Panc1 (cell line): ENCODE measurements around the gene WFIKKN2. TPM values are rescaled to one million over a fixed set of nuclear protein-coding genes. Genes with fewer than 3 reads are reported as not detected.

Experiments
- ATAC-seq: fragments of 200-7000 bp; cut with Tn5 transposase; 2 replicates; pipeline ENCODE4 v1.9.1; 2020; ENCODE audit warnings: mild to moderate bottlenecking, moderate library complexity
- BruUV-seq: library from RNA; stranded (reverse); fragments of 400-500 nt; replicated peaks from 2 replicates; lab custom pipeline; 2021; lab: Mats Ljungman, UMichigan
- CTCF ChIA-PET: fragments of 300-600 bp; sonication (Branson Sonifier 250); formaldehyde crosslinking; loops from one replicate; lab custom pipeline; 2022; ENCODE audit warnings: antibody characterized with exemption; lab: Charles Lee
- POLR2A ChIA-PET: fragments of 300-600 bp; sonication (Branson Sonifier 250); formaldehyde crosslinking; loops from one replicate; lab custom pipeline; 2022; ENCODE audit warnings: antibody characterized with exemption; lab: Charles Lee
- DNase-seq: peaks from one replicate; pipeline ENCODE4 v3.0.0-alpha.2; 2010; ENCODE audit warnings: low read depth, low spot score
- H3K27ac ChIP-seq: 2 replicates; pipeline ENCODE4 v1.5.1; 2011; ENCODE audit warnings: mild to moderate bottlenecking, low read length, inconsistent platforms
- H3K27me3 ChIP-seq: fragments of 200-500 bp; sonication (Bioruptor generic); 2 replicates; pipeline ENCODE4 v1.6.0; 2014; ENCODE audit warnings: low read length, inconsistent platforms; ENCODE audit not compliant: control insufficient read depth, insufficient read depth
- H3K36me3 ChIP-seq: fragments of 200-500 bp; sonication (Bioruptor generic); 2 replicates; pipeline ENCODE4 v1.5.1; 2014; ENCODE audit warnings: inconsistent platforms, mild to moderate bottlenecking, low read length, moderate library complexity; ENCODE audit not compliant: control insufficient read depth, insufficient read depth
- H3K4me1 ChIP-seq: 2 replicates; pipeline ENCODE4 v1.5.1; 2011; ENCODE audit warnings: inconsistent platforms, mild to moderate bottlenecking, low read length, moderate library complexity; ENCODE audit not compliant: control insufficient read depth, insufficient read depth
- H3K4me3 ChIP-seq, 2 experiments: 2 replicates each; pipeline ENCODE4 v1.5.1; 2011 to 2012; ENCODE audit warnings: low read depth in 2 of 2, low read length in 2 of 2, mild to moderate bottlenecking in 2 of 2, inconsistent platforms in 1 of 2, moderate library complexity in 1 of 2
- H3K9me3 ChIP-seq: fragments of 200-500 bp; sonication (Bioruptor generic); 2 replicates; pipeline ENCODE4 v1.5.1; 2014; ENCODE audit warnings: low read depth, mild to moderate bottlenecking, inconsistent platforms, low read length, moderate library complexity; ENCODE audit not compliant: control insufficient read depth, insufficient read depth
- POLR2AphosphoS5 ChIP-seq: IDR thresholded peaks from 2 replicates; pipeline ENCODE4 v1.6.1; 2012; ENCODE audit warnings: mild to moderate bottlenecking, low read depth, low read length, moderate library complexity
- REST ChIP-seq, 2 experiments: IDR thresholded peaks; 2 replicates each; pipeline ENCODE4 v1.6.1; 2011 to 2012; ENCODE audit warnings: low read depth in 2 of 2, control low read depth in 1 of 2, low read length in 1 of 2, mild to moderate bottlenecking in 1 of 2, moderate library complexity in 1 of 2; ENCODE audit not compliant: insufficient read depth in 1 of 2
- SIN3A ChIP-seq: IDR thresholded peaks from 2 replicates; pipeline ENCODE4 v1.6.1; 2012; ENCODE audit warnings: low read depth, mild to moderate bottlenecking, low read length, moderate library complexity, borderline replicate concordance; ENCODE audit not compliant: insufficient read depth
- TCF7L2 ChIP-seq: IDR thresholded peaks from 2 replicates; pipeline ENCODE4 v1.6.1; 2011; ENCODE audit warnings: mild to moderate bottlenecking, low read depth, low read length, inconsistent platforms
- in situ Hi-C: cut with HindIII; loops from 2 replicates; pipeline ENCODE4 v1.10.0; 2016; ENCODE audit warnings: low sequenced_read_pairs, low pct_unique_long_range_greater_than_20kb
- intact Hi-C: fragments of 100-400 bp; cut with micrococcal nuclease; formaldehyde crosslinking; loops from one replicate; pipeline ENCODE4 v1.10.0; 2022; ENCODE audit not compliant: unreplicated experiment
- total RNA-seq: library from RNA; stranded (reverse); gene quantifications from one replicate; pipeline ENCODE4 v1.2.1, GENCODE V29; 2021; ENCODE audit not compliant: unreplicated experiment
- TF ChIP-seq, protein P1 (sequence below): fragments of 450-650 bp; IDR thresholded peaks from 2 replicates; pipeline ENCODE4 v1.5.1; 2017; ENCODE audit warnings: mild to moderate bottlenecking

The WFIKKN2 gene
- total RNA-seq, 1 experiment from 2014 or later = 0.05 TPM

- in situ Hi-C loops (no loop called here), intact Hi-C loops (no loop called here)
- TSS peak; percentile 93 for BruUV-seq
- Histone ChIP-seq H3K4me3 (peak overlapping the region; percentile 91 to 96), H3K4me1 (peaks cover 20% of the 10 kb centered on the region), H3K9me3 (no peaks in the 10 kb centered on the region), H3K27ac (peak overlapping the region; percentile 99), H3K27me3 (no peaks in the 10 kb centered on the region), H3K36me3 (peaks cover 7% of the 10 kb centered on the region; the same call in 1 of the 2 replicates)
- ATAC-seq (no peak), DNase-seq (no peak)
- TF ChIP-seq TCF7L2 (no peak), SIN3A (no peak), REST (IDR thresholded peaks at IDR 0.05; ENCODE audit: insufficient read depth in 1 of 2, low read depth in 2 of 2, low read length in 1 of 2) (no peak), POLR2AphosphoS5 (no peak)
- POLR2A ChIA-PET = no interaction called here
- CTCF ChIA-PET = interaction anchor here (1.3 kb wide), 1 partner anchor 243 kb away, joined by 3 read pairs; no protein-coding TSS in a partner anchor
These were observed 32.7 kb downstream of the WFIKKN2 start for GRCh38 chr17:50868140-50868438.

DNA sequence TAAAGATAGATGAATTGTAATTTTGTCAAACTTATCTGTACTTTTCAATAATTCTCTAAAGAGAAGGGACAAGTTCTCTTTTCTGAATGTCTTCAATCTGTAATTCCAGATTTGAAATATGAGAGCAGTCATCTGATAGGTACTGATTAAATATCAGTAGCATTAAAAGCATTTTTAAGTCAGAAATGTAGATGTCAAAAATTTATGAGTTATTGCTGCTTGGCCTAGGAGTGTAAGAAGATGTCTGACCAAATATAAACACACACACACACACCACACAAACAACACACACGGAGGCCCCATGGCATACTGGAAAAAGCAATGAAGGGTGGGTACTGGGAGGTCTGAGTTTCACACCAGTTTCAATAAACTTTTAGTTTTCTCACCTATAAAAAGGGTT is 33.2 kb downstream of the WFIKKN2 start:
- in situ Hi-C loops = no loop called here
- ATAC-seq (no peak), DNase-seq (no peak)
- Histone ChIP-seq H3K27me3 (no peaks in the 10 kb centered on the region), H3K9me3 (no peaks in the 10 kb centered on the region), H3K36me3 (peaks cover 7% of the 10 kb centered on the region; the same call in 1 of the 2 replicates), H3K4me1 (peaks cover 15% of the 10 kb centered on the region), H3K27ac (peak overlapping the region; percentile 99), H3K4me3 (peak overlapping the region; percentile 91 to 96; a peak in 3 of 4 replicates)
- no TSS peak for BruUV-seq
- POLR2A ChIA-PET = no interaction called here
- intact Hi-C loops = no loop called here
- TF ChIP-seq SIN3A (no peak), TCF7L2 (no peak), REST (IDR thresholded peaks at IDR 0.05; ENCODE audit: insufficient read depth in 1 of 2, low read depth in 2 of 2, low read length in 1 of 2) (no peak), POLR2AphosphoS5 (no peak)
- TF ChIP-seq, protein P1, sequence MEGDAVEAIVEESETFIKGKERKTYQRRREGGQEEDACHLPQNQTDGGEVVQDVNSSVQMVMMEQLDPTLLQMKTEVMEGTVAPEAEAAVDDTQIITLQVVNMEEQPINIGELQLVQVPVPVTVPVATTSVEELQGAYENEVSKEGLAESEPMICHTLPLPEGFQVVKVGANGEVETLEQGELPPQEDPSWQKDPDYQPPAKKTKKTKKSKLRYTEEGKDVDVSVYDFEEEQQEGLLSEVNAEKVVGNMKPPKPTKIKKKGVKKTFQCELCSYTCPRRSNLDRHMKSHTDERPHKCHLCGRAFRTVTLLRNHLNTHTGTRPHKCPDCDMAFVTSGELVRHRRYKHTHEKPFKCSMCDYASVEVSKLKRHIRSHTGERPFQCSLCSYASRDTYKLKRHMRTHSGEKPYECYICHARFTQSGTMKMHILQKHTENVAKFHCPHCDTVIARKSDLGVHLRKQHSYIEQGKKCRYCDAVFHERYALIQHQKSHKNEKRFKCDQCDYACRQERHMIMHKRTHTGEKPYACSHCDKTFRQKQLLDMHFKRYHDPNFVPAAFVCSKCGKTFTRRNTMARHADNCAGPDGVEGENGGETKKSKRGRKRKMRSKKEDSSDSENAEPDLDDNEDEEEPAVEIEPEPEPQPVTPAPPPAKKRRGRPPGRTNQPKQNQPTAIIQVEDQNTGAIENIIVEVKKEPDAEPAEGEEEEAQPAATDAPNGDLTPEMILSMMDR = no peak
- CTCF ChIA-PET = no interaction called here
